Neural cell (in vitro differentiated cells): Measurements from ENCODE around the gene TGFBR3. TPM values are rescaled to one million over a fixed set of nuclear protein-coding genes. Genes with fewer than 3 reads are reported as not detected.

Experiments used
- H2AFZ ChIP-seq: fragments of 200-600, 300-800 bp; sonication (generic), shearing (Covaris generic); 2 replicates; pipeline ENCODE4 v1.6.0; 2014; ENCODE audit warnings: low read depth, mild to moderate bottlenecking, antibody characterized with exemption, low read length, moderate library complexity
- H3F3A ChIP-seq: fragments of 200-600 bp; shearing (Covaris generic); 2 replicates; pipeline ENCODE4 v1.6.1; 2016; ENCODE audit warnings: mild to moderate bottlenecking, moderate library complexity, mixed read lengths, antibody characterized with exemption, low read length; ENCODE audit not compliant: insufficient read depth, poor library complexity, severe bottlenecking
- H3K27ac ChIP-seq: fragments of 200-600, 300-800 bp; sonication (generic), shearing (Covaris generic); 2 replicates; pipeline ENCODE4 v1.5.1; 2014; ENCODE audit warnings: mild to moderate bottlenecking, low read length, moderate library complexity
- H3K27me3 ChIP-seq: fragments of 300-800, 200-600 bp; sonication (generic), shearing (Covaris generic); 2 replicates; pipeline ENCODE4 v1.6.0; 2014; ENCODE audit warnings: mild to moderate bottlenecking, low read depth, low read length, moderate library complexity; ENCODE audit not compliant: insufficient read depth
- H3K36me3 ChIP-seq: fragments of 300-800, 200-600 bp; sonication (generic), shearing (Covaris generic); 2 replicates; pipeline ENCODE4 v1.5.1; 2014; ENCODE audit warnings: mild to moderate bottlenecking, antibody characterized with exemption, low read length, moderate library complexity; ENCODE audit not compliant: insufficient read depth
- H3K4me2 ChIP-seq: fragments of 300-800, 200-600 bp; sonication (generic), shearing (Covaris generic); 2 replicates; pipeline ENCODE4 v1.6.0; 2014; ENCODE audit warnings: mild to moderate bottlenecking, low read length
- H3K4me3 ChIP-seq: fragments of 300-800, 200-600 bp; sonication (generic), shearing (Covaris generic); 2 replicates; pipeline ENCODE4 v1.5.1; 2014; ENCODE audit warnings: mild to moderate bottlenecking, low read length, moderate library complexity
- H3K79me2 ChIP-seq: fragments of 200-600 bp; shearing (Covaris generic); replicated peaks from 2 replicates; pipeline ENCODE4 v1.6.0; 2014; ENCODE audit warnings: mild to moderate bottlenecking, low read length, moderate library complexity; ENCODE audit not compliant: insufficient read depth
- H3K9ac ChIP-seq: fragments of 300-800, 200-600 bp; sonication (generic), shearing (Covaris generic); 2 replicates; pipeline ENCODE4 v1.6.1; 2016; ENCODE audit warnings: mild to moderate bottlenecking, low read length, mixed read lengths
- H3K9me2 ChIP-seq: fragments of 200-600 bp; shearing (Covaris generic); 2 replicates; pipeline ENCODE4 v1.6.1; 2016; ENCODE audit warnings: mild to moderate bottlenecking, low read length, mixed read lengths; ENCODE audit not compliant: insufficient read depth
- H3K9me3 ChIP-seq: fragments of 200-600, 300-800 bp; sonication (generic), shearing (Covaris generic); 2 replicates; pipeline ENCODE4 v1.6.1; 2016; ENCODE audit warnings: mild to moderate bottlenecking, mixed run types, low read length, moderate library complexity, mixed read lengths
- H4K20me1 ChIP-seq: fragments of 200-600 bp; shearing (Covaris generic); 2 replicates; pipeline ENCODE4 v1.6.1; 2016; ENCODE audit warnings: mild to moderate bottlenecking, mixed run types; ENCODE audit not compliant: insufficient read depth
- CTCF ChIP-seq: fragments of 450-650 bp; IDR thresholded peaks from 2 replicates; pipeline ENCODE4 v1.5.1; 2014; ENCODE audit warnings: antibody characterized with exemption, mild to moderate bottlenecking, moderate library complexity; ENCODE audit not compliant: poor library complexity, severe bottlenecking
- EP300 ChIP-seq: fragments of 450-650 bp; conservative IDR thresholded peaks from 2 replicates; pipeline ENCODE4 v1.6.1; 2014; ENCODE audit warnings: antibody characterized with exemption, mild to moderate bottlenecking, moderate library complexity; ENCODE audit not compliant: poor library complexity, severe bottlenecking
- EZH2 ChIP-seq: fragments of 200-600, 300-800 bp; shearing (Covaris generic), sonication (generic); IDR thresholded peaks from 2 replicates; pipeline ENCODE4 v1.6.1; 2014; ENCODE audit warnings: antibody characterized with exemption, low read length, borderline replicate concordance, mild to moderate bottlenecking; ENCODE audit not compliant: insufficient read depth, poor library complexity, severe bottlenecking
- MXI1 ChIP-seq: fragments of 450-650 bp; conservative IDR thresholded peaks from 2 replicates; pipeline ENCODE4 v1.6.1; 2014; ENCODE audit warnings: antibody characterized with exemption, mild to moderate bottlenecking; ENCODE audit not compliant: poor library complexity, severe bottlenecking
- POLR2AphosphoS5 ChIP-seq: IDR thresholded peaks from 2 replicates; pipeline ENCODE4 v1.6.1; 2012
- RAD21 ChIP-seq: fragments of 450-650 bp; conservative IDR thresholded peaks from 2 replicates; pipeline ENCODE4 v1.6.1; 2014; ENCODE audit warnings: antibody characterized with exemption, mild to moderate bottlenecking, moderate library complexity
- SMC3 ChIP-seq: fragments of 450-650 bp; conservative IDR thresholded peaks from 2 replicates; pipeline ENCODE4 v1.6.1; 2014; ENCODE audit warnings: antibody characterized with exemption, mild to moderate bottlenecking, moderate library complexity; ENCODE audit not compliant: poor library complexity
- TAF1 ChIP-seq: IDR thresholded peaks from 2 replicates; pipeline ENCODE4 v1.6.1; 2012; ENCODE audit warnings: low read depth
- polyA plus RNA-seq: library from polyadenylated mRNA; depleted of rRNA; stranded (reverse); fragments of >200 nt; gene quantifications from 2 replicates; pipeline ENCODE4 v1.2.3, GENCODE V29; 2014
- TF ChIP-seq, protein P1 (sequence below): IDR thresholded peaks from 2 replicates; pipeline ENCODE4 v1.6.1; 2012; ENCODE audit warnings: borderline replicate concordance

The TGFBR3 gene
- polyA plus RNA-seq, 1 donor from 2014 or later: 0.25 TPM

- TF ChIP-seq MXI1 (no peak), EZH2 (no peak), POLR2AphosphoS5 (no peak), TAF1 (no peak)
These were observed 9.9 kb downstream of the TGFBR3 start (continued) for GRCh38 chr1:91876040-91876470.

DNA sequence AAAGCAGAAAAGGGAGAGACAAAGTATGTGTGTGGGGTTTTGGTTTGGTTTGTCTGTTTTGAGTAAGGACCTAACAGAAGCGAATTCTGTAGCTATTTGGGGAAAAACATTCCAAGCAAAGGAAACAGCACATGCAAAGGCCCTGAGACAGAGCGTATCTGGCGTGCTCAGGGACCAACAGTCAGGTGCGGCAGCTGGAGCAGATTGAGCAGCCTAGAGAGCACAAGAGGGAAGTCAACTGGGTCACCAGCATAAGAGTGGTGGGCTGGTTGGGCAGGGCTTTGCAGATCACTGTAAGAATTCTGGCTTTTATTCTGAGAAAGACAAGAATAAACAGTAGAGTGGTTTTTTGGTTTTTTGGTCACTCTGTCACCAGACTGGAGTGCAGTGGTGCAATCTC, 11.8 kb downstream of the TGFBR3 start:
- H3K79me2 ChIP-seq: no peaks in the 10 kb centered on the region
- H3F3A ChIP-seq: no peaks in the 10 kb centered on the region
- H3K9ac ChIP-seq: no peak overlapping the region
- no peaks in the 10 kb centered on the region for H3K9me3 ChIP-seq
- no peak overlapping the region for H2AFZ ChIP-seq
- H3K4me2 ChIP-seq: no peak overlapping the region
- no peaks in the 10 kb centered on the region for H3K36me3 ChIP-seq
- no peak overlapping the region for H3K27ac ChIP-seq
- no peaks in the 10 kb centered on the region for H3K27me3 ChIP-seq
- TF ChIP-seq TAF1: no peak
- no peak for TF ChIP-seq POLR2AphosphoS5
- no peak for TF ChIP-seq CTCF
- no peak for TF ChIP-seq EP300
- no peak for TF ChIP-seq RAD21
- no peak for TF ChIP-seq MXI1
- TF ChIP-seq, protein P1, sequence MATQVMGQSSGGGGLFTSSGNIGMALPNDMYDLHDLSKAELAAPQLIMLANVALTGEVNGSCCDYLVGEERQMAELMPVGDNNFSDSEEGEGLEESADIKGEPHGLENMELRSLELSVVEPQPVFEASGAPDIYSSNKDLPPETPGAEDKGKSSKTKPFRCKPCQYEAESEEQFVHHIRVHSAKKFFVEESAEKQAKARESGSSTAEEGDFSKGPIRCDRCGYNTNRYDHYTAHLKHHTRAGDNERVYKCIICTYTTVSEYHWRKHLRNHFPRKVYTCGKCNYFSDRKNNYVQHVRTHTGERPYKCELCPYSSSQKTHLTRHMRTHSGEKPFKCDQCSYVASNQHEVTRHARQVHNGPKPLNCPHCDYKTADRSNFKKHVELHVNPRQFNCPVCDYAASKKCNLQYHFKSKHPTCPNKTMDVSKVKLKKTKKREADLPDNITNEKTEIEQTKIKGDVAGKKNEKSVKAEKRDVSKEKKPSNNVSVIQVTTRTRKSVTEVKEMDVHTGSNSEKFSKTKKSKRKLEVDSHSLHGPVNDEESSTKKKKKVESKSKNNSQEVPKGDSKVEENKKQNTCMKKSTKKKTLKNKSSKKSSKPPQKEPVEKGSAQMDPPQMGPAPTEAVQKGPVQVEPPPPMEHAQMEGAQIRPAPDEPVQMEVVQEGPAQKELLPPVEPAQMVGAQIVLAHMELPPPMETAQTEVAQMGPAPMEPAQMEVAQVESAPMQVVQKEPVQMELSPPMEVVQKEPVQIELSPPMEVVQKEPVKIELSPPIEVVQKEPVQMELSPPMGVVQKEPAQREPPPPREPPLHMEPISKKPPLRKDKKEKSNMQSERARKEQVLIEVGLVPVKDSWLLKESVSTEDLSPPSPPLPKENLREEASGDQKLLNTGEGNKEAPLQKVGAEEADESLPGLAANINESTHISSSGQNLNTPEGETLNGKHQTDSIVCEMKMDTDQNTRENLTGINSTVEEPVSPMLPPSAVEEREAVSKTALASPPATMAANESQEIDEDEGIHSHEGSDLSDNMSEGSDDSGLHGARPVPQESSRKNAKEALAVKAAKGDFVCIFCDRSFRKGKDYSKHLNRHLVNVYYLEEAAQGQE: no peak
- TF ChIP-seq SMC3: no peak
- no peak for TF ChIP-seq EZH2
- H4K20me1 ChIP-seq: no peaks in the 10 kb centered on the region
- no peak overlapping the region for H3K4me3 ChIP-seq
- H3K9me2 ChIP-seq: no peaks in the 10 kb centered on the region

- no peak overlapping the region for H2AFZ ChIP-seq
- no peaks in the 10 kb centered on the region for H3K79me2 ChIP-seq
- H3K27me3 ChIP-seq: no peaks in the 10 kb centered on the region
- no peak overlapping the region for H3K4me2 ChIP-seq
- H3F3A ChIP-seq: no peaks in the 10 kb centered on the region
- no peaks in the 10 kb centered on the region for H3K9me3 ChIP-seq
- H3K9ac ChIP-seq: no peak overlapping the region
- no peaks in the 10 kb centered on the region for H3K9me2 ChIP-seq
- no peaks in the 10 kb centered on the region for H4K20me1 ChIP-seq
- H3K27ac ChIP-seq: no peak overlapping the region
- H3K4me3 ChIP-seq: no peak overlapping the region
- TF ChIP-seq SMC3 (no peak), POLR2AphosphoS5 (no peak), MXI1 (no peak), EP300 (no peak), TAF1 (no peak), RAD21 (no peak), EZH2 (no peak), CTCF (no peak)
- TF ChIP-seq, protein P1: no peak
- no peaks in the 10 kb centered on the region for H3K36me3 ChIP-seq
These were observed 13.3 kb downstream of the TGFBR3 start for GRCh38 chr1:91872559-91873081.
